ENCODE results near the gene SSUH2.

The SSUH2 gene

DNA sequence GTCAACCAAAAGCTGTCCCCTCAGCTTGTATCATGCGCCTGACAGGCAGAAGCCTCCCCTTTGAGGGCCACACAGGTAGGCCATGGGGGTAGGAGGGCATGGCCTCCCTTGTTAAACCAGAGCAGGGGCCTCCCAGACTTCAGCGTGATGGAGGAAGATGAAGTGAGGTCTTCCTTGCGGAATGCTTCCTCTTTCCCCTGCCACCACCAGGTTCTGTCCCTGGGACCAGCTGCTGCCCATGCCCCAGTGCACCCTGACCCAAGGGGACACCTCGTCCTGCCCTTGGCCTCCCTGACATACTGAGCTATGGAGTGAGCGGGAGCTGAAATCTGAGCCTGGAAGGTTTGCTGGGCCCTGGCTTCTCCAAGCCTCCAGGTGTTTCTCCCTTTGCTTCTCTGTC lies 26.7 kb downstream of the SSUH2 start:
- Histone ChIP-seq H3K9me3 (peaks cover 0 to 9% (median 4%) of the 10 kb centered on the region in 3 donors), H3K27me3 (no peaks in the 10 kb centered on the region), H3K4me3 (no peak overlapping the region), H3K4me1 (peaks cover 0 to 25% (median 11%) of the 10 kb centered on the region in 4 donors), H3K27ac (no peak overlapping the region), H3K36me3 (no peaks in the 10 kb centered on the region)
- peak in 1 of 2 donors; percentile 45 for DNase-seq
- intact Hi-C loops (cut with DNase I; ENCODE audit: low total_unique reads) = no loop called here
- TF ChIP-seq, protein P1, sequence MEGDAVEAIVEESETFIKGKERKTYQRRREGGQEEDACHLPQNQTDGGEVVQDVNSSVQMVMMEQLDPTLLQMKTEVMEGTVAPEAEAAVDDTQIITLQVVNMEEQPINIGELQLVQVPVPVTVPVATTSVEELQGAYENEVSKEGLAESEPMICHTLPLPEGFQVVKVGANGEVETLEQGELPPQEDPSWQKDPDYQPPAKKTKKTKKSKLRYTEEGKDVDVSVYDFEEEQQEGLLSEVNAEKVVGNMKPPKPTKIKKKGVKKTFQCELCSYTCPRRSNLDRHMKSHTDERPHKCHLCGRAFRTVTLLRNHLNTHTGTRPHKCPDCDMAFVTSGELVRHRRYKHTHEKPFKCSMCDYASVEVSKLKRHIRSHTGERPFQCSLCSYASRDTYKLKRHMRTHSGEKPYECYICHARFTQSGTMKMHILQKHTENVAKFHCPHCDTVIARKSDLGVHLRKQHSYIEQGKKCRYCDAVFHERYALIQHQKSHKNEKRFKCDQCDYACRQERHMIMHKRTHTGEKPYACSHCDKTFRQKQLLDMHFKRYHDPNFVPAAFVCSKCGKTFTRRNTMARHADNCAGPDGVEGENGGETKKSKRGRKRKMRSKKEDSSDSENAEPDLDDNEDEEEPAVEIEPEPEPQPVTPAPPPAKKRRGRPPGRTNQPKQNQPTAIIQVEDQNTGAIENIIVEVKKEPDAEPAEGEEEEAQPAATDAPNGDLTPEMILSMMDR (IDR thresholded peaks at IDR 0.05) = no peak

DNA sequence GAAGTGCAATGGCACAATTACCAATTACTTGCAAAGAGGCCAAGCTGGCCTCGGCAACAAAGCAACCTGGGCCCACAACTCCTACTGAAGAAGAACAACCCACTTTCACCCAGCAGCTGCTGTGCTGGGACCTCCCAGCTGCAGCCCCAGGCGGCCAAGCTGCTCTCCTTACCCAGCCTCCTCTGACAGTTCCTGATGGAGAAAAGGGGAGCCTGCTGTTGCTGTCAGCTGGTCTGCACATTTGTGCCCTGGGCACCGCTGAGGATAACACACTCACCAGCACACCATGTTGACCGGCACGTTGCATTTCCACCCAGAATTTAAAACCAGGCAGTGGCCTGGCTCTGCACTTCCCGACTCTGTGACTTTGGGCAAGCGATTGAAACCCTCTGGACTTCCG lies 33.6 kb downstream of the SSUH2 start:
- Histone ChIP-seq H3K9me3 (no peaks in the 10 kb centered on the region), H3K36me3 (no peaks in the 10 kb centered on the region), H3K4me3 (no peak overlapping the region), H3K27me3 (no peaks in the 10 kb centered on the region), H3K4me1 (peaks cover 0 to 19% (median 17%) of the 10 kb centered on the region in 4 donors), H3K27ac (no peak overlapping the region)
- TF ChIP-seq, protein P1 (IDR thresholded peaks at IDR 0.05) = no peak
- DNase-seq = peak in 1 of 2 donors; percentile 45
- intact Hi-C loops (cut with DNase I; ENCODE audit: low total_unique reads) = no loop called here

DNA sequence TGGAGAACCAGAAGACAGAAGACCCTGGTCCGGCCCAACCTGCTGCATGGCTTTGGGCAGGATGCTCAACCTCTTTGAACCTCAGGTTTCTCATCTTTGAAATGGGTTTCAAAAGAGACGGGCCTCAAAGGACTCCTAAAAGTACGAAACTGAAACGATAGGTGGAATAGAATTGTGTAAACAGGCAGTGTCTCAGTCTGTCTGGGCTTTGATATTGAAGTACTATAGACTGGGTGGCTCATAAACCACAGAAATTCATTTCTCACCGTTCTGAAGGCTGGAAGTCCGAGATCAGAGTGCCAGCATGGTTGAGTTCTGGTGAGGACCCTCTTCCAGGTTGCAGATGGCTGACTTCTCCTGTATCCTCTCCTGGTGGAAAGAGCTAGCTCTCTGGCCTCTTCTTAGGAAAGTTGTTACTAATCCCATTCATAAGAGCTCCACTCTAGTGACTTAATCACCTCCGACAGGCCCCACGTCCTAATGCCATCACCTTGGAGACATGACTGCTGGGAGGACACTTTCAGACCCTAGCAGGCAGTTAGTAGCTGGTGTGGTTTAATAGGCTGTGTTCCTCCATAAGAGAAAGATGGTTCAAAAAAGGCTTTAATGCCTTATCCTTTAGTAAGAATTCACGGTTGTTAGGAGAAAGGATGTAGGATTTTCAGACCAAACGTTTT lies 35.7 kb downstream of the SSUH2 start:
- Histone ChIP-seq H3K27me3 (no peaks in the 10 kb centered on the region), H3K4me3 (no peak overlapping the region), H3K4me1 (peaks cover 0 to 23% (median 19%) of the 10 kb centered on the region in 4 donors), H3K27ac (no peak overlapping the region), H3K9me3 (no peaks in the 10 kb centered on the region), H3K36me3 (no peaks in the 10 kb centered on the region)
- intact Hi-C loops (cut with DNase I; ENCODE audit: low total_unique reads) = loop anchor here (5.0 kb wide), 1 partner anchor 167 kb away; no protein-coding TSS in a partner anchor
- DNase-seq = peak in 1 of 2 donors; percentile 23
- TF ChIP-seq, protein P1 (IDR thresholded peaks at IDR 0.05) = no peak

DNA sequence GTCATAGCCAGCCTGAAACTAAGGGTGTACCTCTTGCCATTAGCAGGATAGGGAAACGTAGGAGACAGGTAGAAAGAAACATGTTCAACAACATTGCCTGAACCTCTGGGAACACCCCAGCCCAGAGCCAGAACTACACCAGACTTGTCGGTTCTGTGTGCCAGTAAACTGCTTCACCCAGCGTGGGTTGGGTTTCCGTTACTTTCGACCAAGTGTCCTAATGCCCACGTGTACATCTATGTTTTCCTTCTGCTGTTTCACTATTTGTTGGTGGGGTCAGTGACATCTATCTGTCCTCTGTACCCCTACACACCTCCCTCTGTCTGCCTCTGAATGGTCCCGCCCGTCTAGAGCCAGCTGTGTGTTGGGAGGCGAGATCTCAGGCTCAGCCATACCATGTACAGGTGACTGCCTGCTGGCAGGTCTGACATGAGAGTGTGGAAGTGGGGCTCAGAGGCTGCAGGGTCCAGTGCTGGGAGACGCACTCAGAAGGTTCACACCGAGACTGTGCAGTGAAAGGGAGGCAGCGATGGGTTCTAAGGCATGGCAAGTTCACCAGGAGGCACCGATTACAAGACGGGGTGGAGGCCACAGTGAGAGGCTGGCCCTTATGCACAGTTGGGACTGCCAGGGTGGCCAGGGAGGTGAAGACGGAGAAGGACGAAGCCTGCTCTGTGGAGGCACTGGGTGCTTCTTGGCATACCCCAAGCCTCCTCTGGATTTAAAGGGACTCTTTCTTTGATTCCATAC lies 36.4 kb downstream of the SSUH2 start:
- Histone ChIP-seq H3K4me1 (peaks cover 0 to 30% (median 23%) of the 10 kb centered on the region in 4 donors), H3K9me3 (no peaks in the 10 kb centered on the region), H3K4me3 (no peak overlapping the region), H3K27me3 (no peaks in the 10 kb centered on the region), H3K36me3 (no peaks in the 10 kb centered on the region), H3K27ac (peak overlapping the region in 1 of 2 donors; percentile 15)
- TF ChIP-seq, protein P1 (IDR thresholded peaks at IDR 0.05) = no peak
- no peak for DNase-seq
- intact Hi-C loops (cut with DNase I; ENCODE audit: low total_unique reads) = loop anchor here (5.0 kb wide), 1 partner anchor 166 kb away; no protein-coding TSS in a partner anchor

DNA sequence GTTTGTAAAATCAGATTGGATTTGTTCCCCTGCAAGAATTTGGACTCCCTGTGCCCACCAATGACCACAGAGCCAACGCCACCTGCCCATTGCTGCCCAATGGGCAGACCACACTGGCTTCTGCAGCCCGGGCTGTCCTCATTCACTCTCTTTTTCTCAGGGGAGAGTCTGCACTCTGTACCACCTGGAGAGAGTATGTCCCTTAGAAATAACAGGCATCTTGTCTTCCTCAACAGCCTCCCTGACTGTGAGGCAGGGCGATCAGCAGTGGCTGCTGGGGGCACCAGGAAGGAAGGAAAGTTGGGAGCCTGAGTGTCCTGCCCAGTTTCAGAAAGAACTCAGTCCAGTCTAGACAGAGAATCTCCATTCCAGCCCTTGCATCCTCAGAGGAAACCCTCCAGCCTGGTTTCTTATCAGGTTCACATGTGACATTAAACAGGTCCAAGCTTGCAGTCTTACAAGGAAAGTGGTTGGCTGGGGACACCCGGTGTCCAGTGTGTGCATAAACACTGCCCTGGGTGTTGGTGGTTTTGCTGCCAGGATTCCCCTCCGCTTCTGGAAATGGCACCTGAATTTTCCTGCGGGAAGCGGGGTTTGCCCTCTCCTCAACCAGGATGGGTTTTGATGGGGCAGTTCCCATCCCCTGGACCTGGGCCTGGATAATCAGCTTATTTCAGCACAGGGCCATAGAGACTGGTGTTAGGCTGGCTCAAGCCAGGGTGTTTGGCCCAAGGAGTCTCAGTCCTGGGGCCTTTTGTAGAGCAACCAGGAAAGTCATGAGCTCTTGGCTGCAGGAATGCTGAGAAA lies 37.2 kb downstream of the SSUH2 start:
- intact Hi-C loops (cut with DNase I; ENCODE audit: low total_unique reads) = loop anchor here (5.0 kb wide), 1 partner anchor 165 kb away; no protein-coding TSS in a partner anchor

More for the DNA sequence above, 37.2 kb downstream of the SSUH2 start:
- peaks cover 0 to 33% (median 25%) of the 10 kb centered on the region in 4 donors for H3K4me1 ChIP-seq
- DNase-seq = peak; percentile 80 to 85
- no peaks in the 10 kb centered on the region for H3K36me3 ChIP-seq
- no peak overlapping the region for H3K4me3 ChIP-seq
- H3K9me3 ChIP-seq = no peaks in the 10 kb centered on the region
- no peaks in the 10 kb centered on the region for H3K27me3 ChIP-seq
- TF ChIP-seq, protein P1 (IDR thresholded peaks at IDR 0.05) = peak; percentile 85 to 90
- H3K27ac ChIP-seq = peak overlapping the region; percentile 4 to 15
